ENCODE data around the gene S1PR3. TPM values are rescaled to one million over a fixed set of nuclear protein-coding genes. Genes with fewer than 3 reads are reported as not detected.

The S1PR3 gene
- total RNA-seq, 2 experiments from 2014 or later: 0.31 to 0.33 TPM

DNA sequence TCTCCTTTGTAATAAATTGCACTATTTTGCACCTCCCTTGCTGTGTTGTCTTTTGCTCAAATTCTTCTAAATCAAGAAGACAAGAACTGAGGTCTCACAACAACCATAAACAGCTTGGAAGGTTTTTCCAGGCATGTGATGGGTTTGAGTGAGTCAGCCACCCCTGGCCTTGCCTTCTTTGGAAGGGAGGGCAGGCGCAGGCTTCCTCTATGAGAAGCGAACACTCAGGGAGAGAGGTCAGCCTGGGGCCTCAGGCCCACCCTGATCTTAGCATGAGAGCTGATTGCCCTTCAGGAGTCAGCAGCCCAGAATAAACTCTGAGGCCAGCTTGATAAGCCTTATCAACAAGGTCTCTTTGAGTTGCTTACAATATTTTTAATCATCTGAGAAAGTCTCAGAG is 31.6 kb downstream of the S1PR3 start:
- Mint-ChIP-seq H3K27ac (no peak overlapping the region), H3K4me3 (no peak overlapping the region), H3K9me3 (no peaks in the 10 kb centered on the region), H3K36me3 (ENCODE audit: low read depth) (no peaks in the 10 kb centered on the region), H3K27me3 (peaks cover 13% of the 10 kb centered on the region), H3K4me1 (ENCODE audit: low read depth) (no peaks in the 10 kb centered on the region)
- Histone ChIP-seq H3K4me3 (ENCODE audit: low read length) (no peak overlapping the region), H3K4me1 (ENCODE audit: insufficient read depth, low read length) (no peaks in the 10 kb centered on the region), H3K36me3 (ENCODE audit: insufficient read depth, low read length) (no peaks in the 10 kb centered on the region), H3K9me3 (ENCODE audit: control insufficient read depth in 1 of 2, insufficient read depth in 1 of 2, low read length in 2 of 2) (peaks cover 0 to 8% of the 10 kb centered on the region in 2 experiments), H3K27me3 (ENCODE audit: control insufficient read depth in 1 of 2, insufficient read depth in 2 of 2, low read length in 2 of 2) (no peaks in the 10 kb centered on the region), H3K27ac (ENCODE audit: low read depth in 1 of 2, low read length in 2 of 2) (no peak overlapping the region)
- ATAC-seq (ENCODE audit: poor library complexity): no peak
- intact Hi-C loops (cut with DNase I, micrococcal nuclease): no loop called here
- POLR2A ChIA-PET: no interaction called here
- no peak for DNase-seq
- CTCF ChIA-PET: no interaction called here
- TF ChIP-seq, protein P1, sequence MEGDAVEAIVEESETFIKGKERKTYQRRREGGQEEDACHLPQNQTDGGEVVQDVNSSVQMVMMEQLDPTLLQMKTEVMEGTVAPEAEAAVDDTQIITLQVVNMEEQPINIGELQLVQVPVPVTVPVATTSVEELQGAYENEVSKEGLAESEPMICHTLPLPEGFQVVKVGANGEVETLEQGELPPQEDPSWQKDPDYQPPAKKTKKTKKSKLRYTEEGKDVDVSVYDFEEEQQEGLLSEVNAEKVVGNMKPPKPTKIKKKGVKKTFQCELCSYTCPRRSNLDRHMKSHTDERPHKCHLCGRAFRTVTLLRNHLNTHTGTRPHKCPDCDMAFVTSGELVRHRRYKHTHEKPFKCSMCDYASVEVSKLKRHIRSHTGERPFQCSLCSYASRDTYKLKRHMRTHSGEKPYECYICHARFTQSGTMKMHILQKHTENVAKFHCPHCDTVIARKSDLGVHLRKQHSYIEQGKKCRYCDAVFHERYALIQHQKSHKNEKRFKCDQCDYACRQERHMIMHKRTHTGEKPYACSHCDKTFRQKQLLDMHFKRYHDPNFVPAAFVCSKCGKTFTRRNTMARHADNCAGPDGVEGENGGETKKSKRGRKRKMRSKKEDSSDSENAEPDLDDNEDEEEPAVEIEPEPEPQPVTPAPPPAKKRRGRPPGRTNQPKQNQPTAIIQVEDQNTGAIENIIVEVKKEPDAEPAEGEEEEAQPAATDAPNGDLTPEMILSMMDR (IDR thresholded peaks at IDR 0.05): no peak

GRCh38 chr9:89023740-89024139 is 32.5 kb downstream of the S1PR3 start:
- H3K27ac Mint-ChIP-seq: no peak overlapping the region
- POLR2A ChIA-PET: no interaction called here

DNA sequence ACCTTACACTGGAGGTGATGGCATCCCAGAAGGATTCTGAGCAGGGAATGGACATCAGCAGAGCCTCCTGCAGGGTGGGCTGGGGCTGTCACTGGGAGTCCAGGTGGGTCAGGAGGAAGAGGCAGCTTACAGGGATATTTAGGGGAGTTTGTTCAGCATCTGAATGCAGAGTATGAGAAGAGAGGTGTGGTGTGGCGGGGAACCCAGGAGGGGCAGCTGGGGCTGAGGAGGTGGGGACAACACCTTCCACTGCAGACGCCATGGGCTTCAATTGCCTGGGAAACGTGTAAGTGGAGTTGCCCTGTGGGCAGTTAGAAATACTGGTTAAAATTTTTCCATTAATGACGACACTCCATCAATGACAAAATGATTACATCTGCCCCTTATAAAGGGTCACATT is 33.5 kb downstream of the S1PR3 start:
- ChIA-PET CTCF (no interaction called here), POLR2A (no interaction called here)
- Histone ChIP-seq H3K9me3 (ENCODE audit: control insufficient read depth in 1 of 2, insufficient read depth in 1 of 2, low read length in 2 of 2) (peaks cover 0 to 8% of the 10 kb centered on the region in 2 experiments), H3K36me3 (ENCODE audit: insufficient read depth, low read length) (no peaks in the 10 kb centered on the region), H3K4me3 (ENCODE audit: low read length) (no peak overlapping the region), H3K27me3 (ENCODE audit: control insufficient read depth in 1 of 2, insufficient read depth in 2 of 2, low read length in 2 of 2) (no peaks in the 10 kb centered on the region), H3K27ac (ENCODE audit: low read depth in 1 of 2, low read length in 2 of 2) (no peak overlapping the region), H3K4me1 (ENCODE audit: insufficient read depth, low read length) (no peaks in the 10 kb centered on the region)
- intact Hi-C loops (cut with DNase I, micrococcal nuclease): no loop called here
- TF ChIP-seq, protein P1 (IDR thresholded peaks at IDR 0.05): no peak
- ATAC-seq (ENCODE audit: poor library complexity): no peak
- no peak overlapping the region for H3K4me3 Mint-ChIP-seq
- no peaks in the 10 kb centered on the region for H3K36me3 Mint-ChIP-seq (ENCODE audit: low read depth)
- DNase-seq: no peak
- H3K9me3 Mint-ChIP-seq: peaks cover 4% of the 10 kb centered on the region
- H3K27me3 Mint-ChIP-seq: peaks cover 15% of the 10 kb centered on the region
- no peak overlapping the region for H3K27ac Mint-ChIP-seq
- H3K4me1 Mint-ChIP-seq (ENCODE audit: low read depth): no peaks in the 10 kb centered on the region

More at GRCh38 chr9:89023740-89024139, 32.5 kb downstream of the S1PR3 start:
- no peak overlapping the region for H3K4me3 ChIP-seq (ENCODE audit: low read length)
- no peaks in the 10 kb centered on the region for H3K36me3 ChIP-seq (ENCODE audit: insufficient read depth, low read length)
- no peaks in the 10 kb centered on the region for H3K27me3 ChIP-seq (ENCODE audit: control insufficient read depth in 1 of 2, insufficient read depth in 2 of 2, low read length in 2 of 2)
- TF ChIP-seq, protein P1 (IDR thresholded peaks at IDR 0.05): no peak
- Mint-ChIP-seq H3K27me3 (peaks cover 15% of the 10 kb centered on the region), H3K9me3 (no peaks in the 10 kb centered on the region), H3K4me1 (ENCODE audit: low read depth) (no peaks in the 10 kb centered on the region), H3K36me3 (ENCODE audit: low read depth) (no peaks in the 10 kb centered on the region), H3K4me3 (no peak overlapping the region)
- H3K9me3 ChIP-seq (ENCODE audit: control insufficient read depth in 1 of 2, insufficient read depth in 1 of 2, low read length in 2 of 2): peaks cover 0 to 8% of the 10 kb centered on the region in 2 experiments
- DNase-seq (no peak), ATAC-seq (ENCODE audit: poor library complexity) (no peak)
- CTCF ChIA-PET: no interaction called here
- no peaks in the 10 kb centered on the region for H3K4me1 ChIP-seq (ENCODE audit: insufficient read depth, low read length)
- intact Hi-C loops (cut with DNase I, micrococcal nuclease): no loop called here
- no peak overlapping the region for H3K27ac ChIP-seq (ENCODE audit: low read depth in 1 of 2, low read length in 2 of 2)
